Ovary (tissue), 9 donors: ENCODE results near the gene PFDN1. TPM values are rescaled to one million over a fixed set of nuclear protein-coding genes. Genes with fewer than 3 reads are reported as not detected.

ENCODE experiments used
- DNase-seq, 5 donors: peaks; one replicate each; pipeline ENCODE4 v3.0.0-alpha.2; 2019 to 2020
- H3K27ac ChIP-seq, 2 donors: fragments of 200-600 bp; one replicate each; pipeline versions ENCODE4 v1.5.1 to v1.8.0; 2019 to 2022
- H3K27me3 ChIP-seq: fragments of 200-600 bp; one replicate; pipeline ENCODE4 v1.8.0; 2022
- H3K36me3 ChIP-seq: fragments of 200-600 bp; sonication (generic); one replicate; pipeline ENCODE4 v1.5.1; 2019
- H3K4me1 ChIP-seq: one replicate; pipeline ENCODE4 v1.8.1; 2013; ENCODE audit warnings: mild to moderate bottlenecking, moderate library complexity; ENCODE audit not compliant: insufficient read depth
- H3K4me3 ChIP-seq: fragments of 200-600 bp; sonication (generic); one replicate; pipeline ENCODE4 v1.5.1; 2017
- H3K9me3 ChIP-seq, 2 donors: fragments of 200-600 bp in 1 of 2; sonication (generic) in 1 of 2; one replicate each; pipeline versions ENCODE4 v1.5.1 to v1.8.1; 2013 to 2019; ENCODE audit warnings: mild to moderate bottlenecking in 1 of 2, moderate library complexity in 1 of 2
- CTCF ChIP-seq, 3 donors: fragments of 450-650 bp in 2 of 3; fragments of 200-600 bp in 1 of 3; IDR thresholded peaks; one replicate each; pipeline versions ENCODE4 v1.5.1 to v1.8.0; 2016 to 2022; ENCODE audit warnings: antibody characterized with exemption in 3 of 3, mild to moderate bottlenecking in 1 of 3
- EP300 ChIP-seq: sonication (generic); formaldehyde crosslinking; IDR thresholded peaks from one replicate; pipeline ENCODE4 v1.6.1; 2017; ENCODE audit warnings: antibody characterized with exemption
- POLR2A ChIP-seq: fragments of 450-650 bp; IDR thresholded peaks from one replicate; pipeline ENCODE4 v1.6.1; 2017; ENCODE audit warnings: antibody characterized with exemption, mild to moderate bottlenecking, moderate library complexity
- WGBS, 3 donors: extraction: QIAGEN DNeasy Blood & Tissue Kit in 1 of 3; methylation state at CpG; one replicate each; pipeline versions ENCODE4 v1.1.5 to v1.1.7; 2013 to 2017; 5-methylcytosine and 5-hydroxymethylcytosine counted together
- intact Hi-C, 4 donors: fragments of 100-400 bp; cut with DNase I; formaldehyde crosslinking; loops; one replicate each; pipeline versions ENCODE4 v1.11.0 to v1.15.1; 2022 to 2023
- polyA plus RNA-seq, 2 donors: library from polyadenylated mRNA; stranded (reverse); fragments of 200-250 nt in 1 of 2; fragments of 350-450 nt in 1 of 2; fragmentation: Illumina TruSeq in 1 of 2; extraction: RNeasy Lipid Tissue Mini Kit (QIAGEN cat#74804) in 1 of 2; gene quantifications; one replicate each; pipeline ENCODE4 v1.2.3, GENCODE V29; 2013 to 2014
- total RNA-seq, 7 donors: library from RNA; depleted of rRNA in 2 of 7; stranded (reverse); fragments of >200 nt in 2 of 7; fragmentation: NEBNext Ultra II Directional in 3 of 7; extraction: Animal tissue kit (Norgen Biotek cat#: 25700) in 3 of 7; gene quantifications; one replicate each; pipeline versions ENCODE4 v1.1.0 to v1.2.4, GENCODE V29; 2016 to 2023
- donor health status: DM: no; HTN: no; CAD: no; lungs with moderate emphysema.
- donor health status: DM: no; HTN: no; CAD: no.
- donor health status: Bipolar disorder and iron deficiency.
- donor health status: DM: yes; HTN: yes; CAD: no.
- donor health status: DM: no; HTN: no; CAD: no.
- donor health status: DM: yes; HTN: yes; CAD: no.

Gene PFDN1
- total and polyA plus RNA-seq, 9 donors = 27.4 to 113 (median 35.3) TPM

- H3K36me3 ChIP-seq = no peaks in the 10 kb centered on the region
- H3K27ac ChIP-seq = no peak overlapping the region
- intact Hi-C loops = no loop called here
- DNase-seq = no peak
- H3K4me3 ChIP-seq = no peak overlapping the region
- H3K9me3 ChIP-seq = no peaks in the 10 kb centered on the region
- WGBS, 3 donors = 43 to 59% (median 59%) methylated on average over 4 of the region's 4 CpGs
- H3K4me1 ChIP-seq = peaks cover 2% of the 10 kb centered on the region
- TF ChIP-seq CTCF (IDR thresholded peaks at IDR 0.05) = no peak
- no peak for TF ChIP-seq EP300
- TF ChIP-seq POLR2A = no peak
- H3K27me3 ChIP-seq = no peaks in the 10 kb centered on the region
Observed at GRCh38 chr5:140253985-140254384, 48.9 kb downstream of the PFDN1 start.

- intact Hi-C loops = no loop called here
- TF ChIP-seq POLR2A = no peak
- H3K27ac ChIP-seq = no peak overlapping the region
- no peak for DNase-seq
- peaks cover 2% of the 10 kb centered on the region for H3K4me1 ChIP-seq
- no peak overlapping the region for H3K4me3 ChIP-seq
- WGBS, 3 donors = 96 to 98% (median 98%) methylated on average over 10 of the region's 10 CpGs
- H3K27me3 ChIP-seq = no peaks in the 10 kb centered on the region
- H3K36me3 ChIP-seq = no peaks in the 10 kb centered on the region
- H3K9me3 ChIP-seq = no peaks in the 10 kb centered on the region
Observed at GRCh38 chr5:140252470-140253126, 50.3 kb downstream of the PFDN1 start.

GRCh38 chr5:140251527-140251973 lies 51.4 kb downstream of the PFDN1 start:
- no peaks in the 10 kb centered on the region for H3K27me3 ChIP-seq
- H3K4me3 ChIP-seq = no peak overlapping the region
- peaks cover 2% of the 10 kb centered on the region for H3K4me1 ChIP-seq
- no peaks in the 10 kb centered on the region for H3K9me3 ChIP-seq
- intact Hi-C loops = no loop called here
- H3K27ac ChIP-seq = no peak overlapping the region
- DNase-seq = no peak
- 80 to 84% (median 84%) methylated on average over 5 of the region's 5 CpGs for WGBS, 3 donors
- H3K36me3 ChIP-seq = no peaks in the 10 kb centered on the region
- TF ChIP-seq EP300 = no peak
- no peak for TF ChIP-seq CTCF (IDR thresholded peaks at IDR 0.05)
- no peak for TF ChIP-seq POLR2A

- H3K4me1 ChIP-seq = peaks cover 5% of the 10 kb centered on the region
Observed at GRCh38 chr5:140250386-140250785, 52.5 kb downstream of the PFDN1 start.

More at GRCh38 chr5:140250386-140250785, 52.5 kb downstream of the PFDN1 start:
- no peak overlapping the region for H3K27ac ChIP-seq
- WGBS, 3 donors = 87 to 89% (median 88%) methylated on average over 6 of the region's 6 CpGs
- no peaks in the 10 kb centered on the region for H3K36me3 ChIP-seq
- no peak for DNase-seq
- TF ChIP-seq EP300 = no peak
- no peak for TF ChIP-seq CTCF (IDR thresholded peaks at IDR 0.05)
- no peak for TF ChIP-seq POLR2A
- intact Hi-C loops = no loop called here
- no peak overlapping the region for H3K4me3 ChIP-seq
- no peaks in the 10 kb centered on the region for H3K27me3 ChIP-seq
- H3K9me3 ChIP-seq = no peaks in the 10 kb centered on the region
